ENCODE results near the gene PTPN2.

- TF ChIP-seq CTCF (conservative IDR thresholded peaks at IDR 0.05; ENCODE audit: low read depth in 2 of 2): no peak
- no peak for TF ChIP-seq POLR2AphosphoS5 (IDR thresholded peaks at IDR 0.05; ENCODE audit: low read depth)
- TF ChIP-seq REST (IDR thresholded peaks at IDR 0.05; ENCODE audit: unreplicated experiment): no peak
- TF ChIP-seq EZH2 (IDR thresholded peaks at IDR 0.05; ENCODE audit: low read depth, unreplicated experiment): no peak
- TF ChIP-seq CREB1 (CRISPR knock-in tag; IDR thresholded peaks at IDR 0.05; ENCODE audit: low read depth): no peak
- TF ChIP-seq STAT1 (IDR thresholded peaks at IDR 0.05; ENCODE audit: unreplicated experiment): no peak
- TF ChIP-seq EZH2phosphoT487 (IDR thresholded peaks at IDR 0.05; ENCODE audit: unreplicated experiment): no peak
- no peak for TF ChIP-seq JUNB (IDR thresholded peaks at IDR 0.05; ENCODE audit: unreplicated experiment)
Measured at GRCh38 chr18:12742453-12742852, 141.6 kb downstream of the PTPN2 start.

Measured in GM23338 (cell line).